ENCODE data around the gene NR1H4.

NR1H4 gene

GRCh38 chr12:100515968-100516367 is 42.3 kb downstream of the NR1H4 start:
- no peaks in the 10 kb centered on the region for H3K9me3 Mint-ChIP-seq
- no peak for DNase-seq
- H3K36me3 Mint-ChIP-seq (ENCODE audit: low read depth) = no peaks in the 10 kb centered on the region
- no peak for ATAC-seq
- H3K4me3 Mint-ChIP-seq = no peak overlapping the region
- H3K4me1 Mint-ChIP-seq = no peaks in the 10 kb centered on the region
- H3K27me3 Mint-ChIP-seq = no peaks in the 10 kb centered on the region
- H3K27ac Mint-ChIP-seq = no peak overlapping the region

- no peak overlapping the region for H3K4me3 Mint-ChIP-seq
- no peak for DNase-seq
- no peak for ATAC-seq
- H3K36me3 Mint-ChIP-seq (ENCODE audit: low read depth) = no peaks in the 10 kb centered on the region
- no peaks in the 10 kb centered on the region for H3K9me3 Mint-ChIP-seq
- no peak overlapping the region for H3K27ac Mint-ChIP-seq
- no peaks in the 10 kb centered on the region for H3K4me1 Mint-ChIP-seq
- H3K27me3 Mint-ChIP-seq = peaks cover 6% of the 10 kb centered on the region
Observed at GRCh38 chr12:100518376-100518775, 44.7 kb downstream of the NR1H4 start.

GRCh38 chr12:100520048-100520769 is 46.5 kb downstream of the NR1H4 start:
- no peak overlapping the region for H3K27ac Mint-ChIP-seq
- no peak for DNase-seq
- no peaks in the 10 kb centered on the region for H3K9me3 Mint-ChIP-seq
- no peaks in the 10 kb centered on the region for H3K36me3 Mint-ChIP-seq (ENCODE audit: low read depth)
- no peaks in the 10 kb centered on the region for H3K4me1 Mint-ChIP-seq
- H3K4me3 Mint-ChIP-seq = no peak overlapping the region
- peaks cover 9% of the 10 kb centered on the region for H3K27me3 Mint-ChIP-seq
- no peak for ATAC-seq

GRCh38 chr12:100521958-100522357 is 48.3 kb downstream of the NR1H4 start:
- Mint-ChIP-seq H3K36me3 (ENCODE audit: low read depth) (no peaks in the 10 kb centered on the region), H3K9me3 (no peaks in the 10 kb centered on the region), H3K4me3 (no peak overlapping the region), H3K27me3 (peaks cover 9% of the 10 kb centered on the region), H3K27ac (no peak overlapping the region), H3K4me1 (no peaks in the 10 kb centered on the region)
- no peak for ATAC-seq
- no peak for DNase-seq

GRCh38 chr12:100528034-100528433 is 54.4 kb downstream of the NR1H4 start:
- no peaks in the 10 kb centered on the region for H3K4me1 Mint-ChIP-seq
- peaks cover 6% of the 10 kb centered on the region for H3K27me3 Mint-ChIP-seq
- no peaks in the 10 kb centered on the region for H3K9me3 Mint-ChIP-seq
- no peak for DNase-seq
- ATAC-seq = no peak
- no peaks in the 10 kb centered on the region for H3K36me3 Mint-ChIP-seq (ENCODE audit: low read depth)
- no peak overlapping the region for H3K4me3 Mint-ChIP-seq
- H3K27ac Mint-ChIP-seq = no peak overlapping the region

- Mint-ChIP-seq H3K27me3 (peaks cover under 1% of the 10 kb centered on the region), H3K4me3 (no peak overlapping the region), H3K4me1 (no peaks in the 10 kb centered on the region), H3K9me3 (no peaks in the 10 kb centered on the region), H3K27ac (no peak overlapping the region), H3K36me3 (ENCODE audit: low read depth) (no peaks in the 10 kb centered on the region)
- DNase-seq = no peak
- ATAC-seq = no peak
Observed at GRCh38 chr12:100528471-100529127, 54.9 kb downstream of the NR1H4 start.

- DNase-seq = no peak
- H3K4me3 Mint-ChIP-seq = no peak overlapping the region
- ATAC-seq = no peak
- H3K4me1 Mint-ChIP-seq = no peaks in the 10 kb centered on the region
- H3K9me3 Mint-ChIP-seq = no peaks in the 10 kb centered on the region
- no peaks in the 10 kb centered on the region for H3K36me3 Mint-ChIP-seq (ENCODE audit: low read depth)
- no peak overlapping the region for H3K27ac Mint-ChIP-seq
- H3K27me3 Mint-ChIP-seq = no peaks in the 10 kb centered on the region
Observed at GRCh38 chr12:100529756-100530350, 56.2 kb downstream of the NR1H4 start.

- Mint-ChIP-seq H3K4me1 (no peaks in the 10 kb centered on the region), H3K36me3 (ENCODE audit: low read depth) (no peaks in the 10 kb centered on the region), H3K9me3 (no peaks in the 10 kb centered on the region), H3K27me3 (peaks cover 2% of the 10 kb centered on the region), H3K4me3 (no peak overlapping the region), H3K27ac (no peak overlapping the region)
- ATAC-seq = no peak
- no peak for DNase-seq
Observed at GRCh38 chr12:100533376-100533775, 59.7 kb downstream of the NR1H4 start.

GRCh38 chr12:100534625-100535227 is 61.1 kb downstream of the NR1H4 start:
- no peak for DNase-seq
- Mint-ChIP-seq H3K9me3 (no peaks in the 10 kb centered on the region), H3K36me3 (ENCODE audit: low read depth) (no peaks in the 10 kb centered on the region)

GRCh38 chr12:100539202-100539601 is 65.5 kb downstream of the NR1H4 start:
- peaks cover 9% of the 10 kb centered on the region for H3K27me3 Mint-ChIP-seq
- peak; percentile 18 for DNase-seq
- H3K4me3 Mint-ChIP-seq = no peak overlapping the region
- no peaks in the 10 kb centered on the region for H3K36me3 Mint-ChIP-seq (ENCODE audit: low read depth)
- ATAC-seq = no peak
- H3K4me1 Mint-ChIP-seq = no peaks in the 10 kb centered on the region
- no peak overlapping the region for H3K27ac Mint-ChIP-seq
- H3K9me3 Mint-ChIP-seq = no peaks in the 10 kb centered on the region

More at GRCh38 chr12:100534625-100535227, 61.1 kb downstream of the NR1H4 start:
- Mint-ChIP-seq H3K4me3 (no peak overlapping the region), H3K27ac (no peak overlapping the region), H3K4me1 (no peaks in the 10 kb centered on the region), H3K27me3 (peaks cover 2% of the 10 kb centered on the region)
- ATAC-seq = no peak

- Mint-ChIP-seq H3K4me1 (no peaks in the 10 kb centered on the region), H3K9me3 (no peaks in the 10 kb centered on the region), H3K27ac (no peak overlapping the region), H3K4me3 (no peak overlapping the region), H3K27me3 (peaks cover 9% of the 10 kb centered on the region), H3K36me3 (ENCODE audit: low read depth) (no peaks in the 10 kb centered on the region)
- ATAC-seq (no peak), DNase-seq (no peak)
Observed at GRCh38 chr12:100544165-100544564, 70.5 kb downstream of the NR1H4 start.

- no peak for DNase-seq
- no peaks in the 10 kb centered on the region for H3K4me1 Mint-ChIP-seq
- no peak for ATAC-seq
- peaks cover 8% of the 10 kb centered on the region for H3K27me3 Mint-ChIP-seq
- no peak overlapping the region for H3K4me3 Mint-ChIP-seq
- no peaks in the 10 kb centered on the region for H3K9me3 Mint-ChIP-seq
- H3K27ac Mint-ChIP-seq = no peak overlapping the region
- no peaks in the 10 kb centered on the region for H3K36me3 Mint-ChIP-seq (ENCODE audit: low read depth)
Observed at GRCh38 chr12:100545092-100545491, 71.4 kb downstream of the NR1H4 start.

GRCh38 chr12:100553936-100554335 is 80.3 kb downstream of the NR1H4 start:
- Mint-ChIP-seq H3K4me1 (no peaks in the 10 kb centered on the region), H3K4me3 (no peak overlapping the region), H3K27me3 (peaks cover 4% of the 10 kb centered on the region), H3K27ac (no peak overlapping the region), H3K36me3 (ENCODE audit: low read depth) (no peaks in the 10 kb centered on the region), H3K9me3 (no peaks in the 10 kb centered on the region)
- no peak for ATAC-seq
- no peak for DNase-seq

GRCh38 chr12:100554608-100555077 is 81.0 kb downstream of the NR1H4 start:
- no peak overlapping the region for H3K27ac Mint-ChIP-seq
- ATAC-seq = no peak
- DNase-seq = no peak
- H3K36me3 Mint-ChIP-seq (ENCODE audit: low read depth) = no peaks in the 10 kb centered on the region
- peaks cover 4% of the 10 kb centered on the region for H3K27me3 Mint-ChIP-seq
- no peaks in the 10 kb centered on the region for H3K9me3 Mint-ChIP-seq
- no peak overlapping the region for H3K4me3 Mint-ChIP-seq
- no peaks in the 10 kb centered on the region for H3K4me1 Mint-ChIP-seq

GRCh38 chr12:100555722-100556121 is 82.1 kb downstream of the NR1H4 start:
- Mint-ChIP-seq H3K27ac (no peak overlapping the region), H3K36me3 (ENCODE audit: low read depth) (no peaks in the 10 kb centered on the region), H3K27me3 (peaks cover 7% of the 10 kb centered on the region), H3K4me3 (no peak overlapping the region), H3K9me3 (no peaks in the 10 kb centered on the region), H3K4me1 (no peaks in the 10 kb centered on the region)
- ATAC-seq (no peak), DNase-seq (no peak)
